DMS53 treated with DMSO at 0.1 percent for 48 hours (cell line): Measurements from ENCODE around the gene SEMA4D.
"Not testable (repeated sequence)": the region's sequence is repeated elsewhere in the genome, so short reads cannot be mapped to it uniquely, and the experiment has no call there.

Experiments used
- DNase-seq: peaks from one replicate; lab custom pipeline; 2025; ENCODE audit not compliant: unreplicated experiment; lab: John Stamatoyannopoulos, UW

Gene SEMA4D

DNA sequence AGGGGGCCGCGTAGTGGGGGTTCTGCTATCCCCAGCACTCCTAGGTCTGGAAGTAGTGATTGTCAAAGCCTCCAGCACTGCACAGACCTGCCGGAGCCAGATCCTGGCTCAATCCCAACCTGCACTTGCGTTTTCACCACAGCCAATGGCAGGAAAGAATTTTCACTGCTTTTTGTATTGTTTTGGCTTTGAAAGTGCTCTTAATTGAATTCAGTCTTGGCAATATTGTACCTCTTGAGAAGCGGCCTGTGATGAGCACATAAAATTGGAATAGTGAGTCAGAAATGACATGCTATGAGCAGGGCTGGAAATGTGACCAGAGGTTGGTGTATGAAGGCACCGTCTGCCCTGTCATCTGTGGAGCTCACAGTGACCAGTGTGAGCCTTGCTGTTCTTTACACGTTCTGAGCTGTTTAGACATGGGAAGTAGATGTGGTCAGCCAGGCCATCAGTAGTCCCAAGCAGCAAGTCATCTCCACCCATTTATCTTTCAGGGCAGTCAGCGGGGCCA is 138.1 kb downstream of the SEMA4D start:
- no peak for DNase-seq

DNA sequence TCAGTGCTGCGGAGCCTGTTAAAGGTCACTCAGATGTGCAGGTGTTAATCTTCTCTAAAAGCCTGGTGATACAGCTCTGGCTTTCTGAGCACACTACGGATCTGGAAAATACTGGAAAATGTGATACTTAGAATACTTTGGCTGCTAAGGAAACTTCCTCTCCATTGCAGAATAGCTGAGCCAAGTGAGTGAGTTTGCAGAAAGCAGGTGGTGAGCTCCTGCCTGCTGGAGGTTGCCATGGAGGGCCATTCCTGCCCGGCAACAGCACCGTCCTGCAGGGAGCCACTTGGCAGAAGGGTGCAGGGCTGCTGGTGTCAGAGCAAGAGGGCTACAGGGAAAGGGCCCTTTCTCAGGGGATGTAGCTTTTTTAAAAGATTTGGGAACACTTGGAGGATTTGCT is 138.9 kb downstream of the SEMA4D start:
- DNase-seq = peak; percentile 11

DNA sequence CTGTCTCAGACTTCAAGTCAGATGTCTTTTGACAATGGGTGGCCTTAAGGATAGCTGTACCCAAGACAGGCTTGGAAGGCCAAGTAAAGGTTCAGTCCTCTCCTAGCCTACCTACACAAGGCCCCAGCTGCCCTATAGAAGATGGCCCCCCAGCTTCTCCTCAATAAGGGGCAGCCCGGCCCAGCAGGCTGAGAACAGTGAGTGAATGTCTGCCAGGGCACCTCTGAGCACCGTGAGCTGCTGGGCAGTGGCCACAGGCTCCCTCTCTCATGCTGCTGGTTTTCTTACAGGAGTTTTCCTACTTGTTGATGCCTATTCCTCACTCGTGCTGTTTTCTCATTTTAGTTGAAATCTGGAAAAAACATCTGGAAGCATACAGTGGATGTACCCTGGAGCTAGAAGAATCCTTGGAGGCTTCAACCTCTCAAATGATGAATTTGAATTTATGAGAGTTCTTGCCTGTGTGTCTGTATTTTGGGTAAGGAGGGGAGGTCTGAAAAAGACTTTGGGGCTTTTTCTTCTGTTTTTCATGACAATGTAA is 139.5 kb downstream of the SEMA4D start:
- DNase-seq = no peak

DNA sequence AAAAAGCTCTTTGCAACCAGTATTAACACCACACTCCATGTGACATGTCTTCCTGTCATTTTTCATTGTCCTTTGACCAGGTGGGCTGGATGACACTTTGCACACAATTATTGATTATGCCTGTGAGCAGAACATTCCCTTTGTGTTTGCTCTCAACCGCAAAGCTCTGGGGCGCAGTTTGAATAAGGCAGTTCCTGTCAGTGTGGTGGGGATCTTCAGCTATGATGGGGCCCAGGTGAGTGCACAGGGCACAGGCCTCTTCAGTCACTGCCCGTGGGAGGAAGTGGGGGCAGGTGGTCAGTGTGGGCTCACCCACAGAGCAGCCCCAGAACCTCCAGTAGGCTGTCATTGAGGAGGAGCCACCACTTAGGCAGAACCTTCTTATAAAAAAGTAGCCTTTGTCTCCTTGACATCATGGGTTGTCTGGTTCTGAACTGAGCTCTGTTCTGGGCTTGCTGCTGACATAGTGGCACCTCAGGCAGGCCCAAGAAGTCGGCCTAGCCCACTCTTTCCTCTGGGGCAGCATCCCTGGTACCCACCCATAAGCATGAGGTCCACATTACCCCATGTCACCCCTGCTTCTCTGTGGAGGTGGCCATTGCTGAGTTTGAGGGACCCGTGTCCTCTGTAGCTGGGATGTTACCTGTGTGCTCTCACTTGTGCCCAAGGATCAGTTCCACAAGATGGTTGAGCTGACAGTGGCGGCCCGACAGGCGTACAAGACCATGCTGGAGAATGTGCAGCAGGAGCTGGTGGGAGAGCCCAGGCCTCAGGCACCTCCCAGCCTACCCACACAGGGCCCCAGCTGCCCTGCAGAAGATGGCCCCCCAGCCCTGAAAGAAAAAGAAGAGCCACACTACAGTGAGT is 140.3 kb downstream of the SEMA4D start:
- no peak for DNase-seq

- DNase-seq = no peak
Observed at GRCh38 chr9:89356782-89357181, 141.1 kb downstream of the SEMA4D start.

GRCh38 chr9:89354471-89354870 is 143.4 kb downstream of the SEMA4D start:
- no peak for DNase-seq

DNA sequence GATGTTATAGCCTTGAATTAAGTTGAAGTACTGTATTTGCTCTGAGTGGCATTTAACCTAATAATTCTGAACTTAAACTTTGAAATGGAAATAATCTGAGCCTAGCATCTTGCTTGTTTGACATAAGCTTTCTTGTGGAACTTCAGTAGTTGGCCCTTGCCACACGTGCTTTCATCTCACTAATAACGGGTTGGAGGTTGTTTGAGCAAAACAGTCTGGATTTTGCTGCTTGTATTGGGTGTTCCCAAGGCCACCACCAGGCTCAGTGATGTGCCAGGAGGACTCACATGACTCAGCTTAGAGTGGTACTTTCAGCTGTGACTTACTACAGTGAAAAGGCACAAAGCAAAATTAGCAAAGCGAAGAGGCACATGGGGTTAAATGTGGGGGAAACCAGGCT is 143.9 kb downstream of the SEMA4D start:
- no peak for DNase-seq

DNA sequence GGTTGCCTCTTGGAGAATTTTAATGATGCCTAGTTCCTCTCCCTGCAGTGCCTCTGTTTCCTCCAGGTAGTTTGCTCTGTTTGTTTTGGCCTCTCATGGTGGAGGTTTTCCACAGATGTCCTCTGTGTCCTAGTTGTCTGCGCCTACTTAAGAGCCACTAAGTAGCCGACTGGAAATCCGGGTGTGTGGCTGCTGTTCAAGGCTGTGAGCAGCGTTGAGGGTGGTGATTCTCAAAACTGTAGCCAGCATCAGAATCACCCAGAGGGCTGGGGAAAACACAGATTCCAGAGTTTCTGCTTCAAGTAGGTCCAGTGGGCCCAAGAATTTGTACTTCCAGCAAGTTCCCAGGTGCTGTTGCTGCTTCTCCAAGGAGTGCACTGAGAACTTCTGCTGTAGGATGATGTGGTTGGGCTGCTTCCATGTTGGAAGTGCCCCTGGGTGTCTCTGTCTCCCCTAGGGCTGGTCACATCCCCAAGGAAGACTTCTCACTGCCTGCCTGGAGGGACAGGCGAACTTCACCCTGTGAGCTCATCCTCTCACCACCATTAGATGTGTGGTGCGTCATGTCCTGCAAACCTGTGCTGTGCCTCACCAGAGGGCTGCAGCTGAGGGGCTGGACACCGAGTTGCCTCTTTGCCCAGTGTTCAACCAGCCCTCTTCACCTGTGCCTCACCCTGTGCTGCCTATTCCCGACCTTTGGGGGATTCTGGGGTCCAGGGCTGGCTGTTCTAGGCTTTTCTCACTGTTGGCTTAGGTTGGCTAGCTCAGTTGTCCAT is 144.9 kb downstream of the SEMA4D start:
- DNase-seq = no peak

DNA sequence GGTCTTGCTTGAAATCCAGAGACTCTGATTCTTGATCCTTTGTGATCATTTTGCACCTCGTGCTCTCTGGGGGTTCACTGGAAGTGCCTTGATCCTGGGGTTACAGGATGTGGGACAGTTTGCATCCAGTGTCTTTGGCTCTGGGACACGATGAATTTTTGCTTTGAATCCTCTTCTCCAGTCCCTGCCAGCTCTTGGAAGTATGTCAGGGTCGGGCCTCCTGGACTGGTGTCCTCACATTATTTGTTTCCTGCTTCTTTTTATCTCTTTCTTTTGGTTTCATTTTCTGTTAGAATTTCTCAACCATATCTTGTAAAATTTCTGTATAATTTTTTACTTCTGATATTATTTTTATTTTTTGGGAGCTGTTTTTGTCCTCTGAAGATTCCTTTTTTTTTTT is 145.5 kb downstream of the SEMA4D start:
- no peak for DNase-seq

- DNase-seq = no peak
Observed at GRCh38 chr9:89351584-89352300, 146.2 kb downstream of the SEMA4D start.

DNA sequence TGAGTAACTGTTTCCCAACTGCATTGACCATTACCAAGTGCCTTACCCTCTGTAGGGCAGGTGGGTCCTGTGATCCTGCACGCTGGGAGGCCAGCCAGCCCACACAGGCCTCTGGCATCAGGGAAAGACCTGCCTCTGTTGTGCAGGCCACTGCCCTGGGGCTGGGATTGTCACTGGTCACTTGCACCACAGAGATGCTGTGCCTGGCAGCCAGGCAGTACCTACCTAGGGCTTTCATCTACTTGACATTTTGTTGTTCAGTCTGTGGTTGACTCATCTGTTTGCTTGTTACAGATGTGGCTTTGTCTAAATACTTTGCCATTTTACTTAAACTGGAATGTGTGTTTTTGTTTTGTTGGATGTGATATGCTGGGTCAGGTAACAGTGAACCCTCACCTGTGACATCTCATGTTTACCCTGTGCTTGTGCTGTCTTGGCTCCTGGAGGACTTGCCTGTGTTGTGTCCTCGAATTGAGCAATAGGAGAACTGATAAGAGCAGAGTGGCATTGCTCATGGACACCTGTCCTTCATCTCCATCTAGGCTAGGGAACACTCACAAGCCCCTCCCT is 146.8 kb downstream of the SEMA4D start:
- DNase-seq = no peak

DNA sequence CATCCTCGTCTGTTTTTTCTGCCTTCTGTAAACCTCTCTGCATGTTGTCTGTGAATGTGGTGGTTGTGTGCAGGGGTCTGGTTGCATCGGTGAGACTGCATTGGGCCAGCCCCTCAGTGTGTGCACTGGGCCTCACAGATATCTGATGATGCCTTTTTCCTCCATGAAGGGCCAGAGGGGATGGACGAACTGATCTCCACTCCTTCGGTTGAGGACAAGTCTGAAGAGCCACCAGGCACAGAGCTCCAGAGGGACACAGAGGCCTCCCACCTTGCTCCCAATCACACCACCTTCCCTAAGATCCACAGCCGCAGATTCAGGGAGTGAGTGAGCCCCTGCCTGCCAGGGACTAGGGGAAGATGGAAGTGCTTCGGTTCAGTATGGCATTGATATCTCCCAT is 148.3 kb downstream of the SEMA4D start:
- DNase-seq = no peak

- no peak for DNase-seq
Observed at GRCh38 chr9:89347651-89348050, 150.3 kb downstream of the SEMA4D start.

GRCh38 chr9:89346696-89347095 is 151.2 kb downstream of the SEMA4D start:
- DNase-seq = no peak

DNA sequence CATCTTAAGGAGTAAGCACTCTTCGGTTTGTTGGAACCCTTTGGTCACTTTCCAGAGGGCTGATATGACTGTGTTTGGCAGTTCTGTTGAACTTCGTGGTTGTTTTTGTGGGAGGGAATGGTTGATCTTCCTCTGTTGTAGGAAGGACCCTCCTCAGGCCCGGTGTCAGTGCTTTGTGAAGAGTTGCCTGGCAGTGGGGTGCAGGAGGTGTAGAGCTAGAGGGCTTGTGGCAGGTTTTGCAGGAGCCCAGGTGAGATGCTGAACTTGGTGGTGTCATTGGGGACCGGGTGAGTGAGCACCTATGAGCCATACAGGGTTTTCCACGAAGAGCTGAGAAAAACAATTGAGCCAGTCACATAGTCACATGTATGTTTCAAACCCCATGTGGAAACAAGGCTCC is 152.4 kb downstream of the SEMA4D start:
- DNase-seq = no peak

DNA sequence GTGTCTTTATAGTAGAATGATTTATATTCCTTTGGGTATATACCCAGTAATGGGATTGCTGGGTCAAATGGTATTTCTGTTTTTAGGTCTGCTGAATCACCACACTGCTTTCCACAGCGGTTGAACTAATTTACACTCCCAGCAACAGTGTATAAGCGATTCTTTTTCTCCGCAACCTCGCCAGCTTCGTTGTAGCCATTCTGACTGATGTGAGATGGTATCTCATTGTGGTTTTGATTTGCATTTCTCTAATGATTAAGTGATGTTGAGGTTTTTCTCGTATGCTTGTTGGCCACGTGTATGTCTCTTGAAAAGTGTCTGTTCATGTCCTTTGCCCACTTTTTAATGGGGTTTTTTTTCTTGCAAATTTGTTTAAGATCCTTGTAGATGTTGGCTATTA is 154.1 kb downstream of the SEMA4D start:
- DNase-seq = not testable (repeated sequence)

- no peak for DNase-seq
Observed at GRCh38 chr9:89342948-89343347, 155.0 kb downstream of the SEMA4D start.

DNA sequence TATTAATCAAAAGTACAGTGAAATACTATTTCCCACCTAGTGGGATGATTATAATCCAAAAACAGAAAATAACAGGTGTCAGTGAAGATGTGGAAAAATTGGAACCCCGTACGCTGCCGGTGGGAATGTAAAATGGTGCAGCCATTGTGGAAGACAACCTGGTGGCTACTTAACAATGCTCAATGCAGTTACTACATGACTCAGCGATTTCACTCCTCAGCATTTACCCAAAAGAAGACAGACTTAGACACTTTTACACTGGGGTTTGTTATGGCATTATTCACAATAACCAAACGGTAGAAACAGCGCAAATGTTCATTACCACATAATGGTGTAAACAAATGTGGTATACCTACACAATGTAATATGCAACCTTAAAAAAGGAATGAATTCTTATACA is 155.7 kb downstream of the SEMA4D start:
- DNase-seq = no peak

DNA sequence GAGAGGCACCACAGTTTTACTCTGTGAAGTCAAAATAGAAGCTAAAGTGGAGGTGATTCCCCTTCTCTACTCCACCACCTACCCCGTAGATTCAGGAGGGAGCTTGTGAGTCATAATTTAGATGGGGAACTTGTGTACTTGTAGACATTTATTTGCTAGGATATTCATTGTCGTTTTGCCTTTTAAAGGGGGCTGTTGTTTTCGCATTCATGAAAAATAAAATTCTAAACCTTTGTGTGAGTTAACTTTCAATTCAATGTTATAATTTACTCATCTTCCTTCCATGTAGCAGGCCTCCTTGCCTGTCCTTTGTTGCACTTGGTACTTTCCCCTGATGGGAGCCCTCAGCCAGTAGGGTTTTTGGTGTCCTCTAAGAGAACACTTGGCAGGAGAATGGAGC is 157.6 kb downstream of the SEMA4D start:
- no peak for DNase-seq

DNA sequence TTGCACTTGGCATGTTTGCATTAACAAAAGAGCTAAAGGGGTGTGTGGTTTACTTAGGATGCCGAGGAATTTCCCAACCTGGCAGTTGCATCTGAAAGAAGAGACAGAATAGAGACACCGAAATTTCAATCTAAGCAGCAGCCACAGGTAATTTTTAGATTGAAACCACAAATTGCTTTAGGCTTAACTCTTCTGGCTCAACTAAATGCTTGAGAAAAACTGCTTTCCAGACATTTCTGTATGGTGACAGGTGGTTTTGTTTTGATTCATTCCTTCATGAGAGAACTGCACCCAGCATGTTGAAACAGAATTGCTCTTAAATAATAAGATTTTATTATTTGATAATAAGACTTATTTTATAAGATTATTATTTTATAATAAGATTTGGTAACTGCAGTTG is 158.1 kb downstream of the SEMA4D start:
- no peak for DNase-seq

DNA sequence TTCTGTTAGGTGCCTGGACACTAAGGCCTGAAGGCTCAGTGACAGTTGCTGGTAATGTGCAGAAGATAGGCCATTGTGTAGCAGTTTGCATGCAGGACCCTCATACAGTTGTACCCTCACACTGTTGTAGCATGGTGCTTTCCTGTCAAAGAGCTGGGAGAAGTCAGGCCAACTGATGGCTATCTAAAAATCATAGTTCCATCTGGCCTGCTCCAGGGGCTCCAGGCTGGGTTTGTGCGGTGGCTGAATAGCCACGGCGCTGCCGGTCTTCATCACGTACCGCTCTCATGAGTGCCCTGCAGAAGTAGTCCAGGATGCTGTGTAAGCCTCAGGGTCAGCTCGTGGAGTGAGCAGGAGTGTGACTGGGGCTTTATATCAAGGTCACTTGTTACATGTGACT is 167.4 kb downstream of the SEMA4D start:
- no peak for DNase-seq
